Tibial artery (tissue), 4 donors: ENCODE measurements around the gene SDC3.
"Not testable (repeated sequence)": the region's sequence is repeated elsewhere in the genome, so short reads cannot be mapped to it uniquely, and the experiment has no call there.

Experiments
- DNase-seq, 2 donors: peaks; one replicate each; pipeline ENCODE4 v3.0.0-alpha.2; 2019
- H3K27ac ChIP-seq, 2 donors: fragments of 200-600 bp; sonication (generic) in 1 of 2; 1 replicate in 1 of 2; 2 replicates in 1 of 2; pipeline ENCODE4 v1.5.1; 2018 to 2019; ENCODE audit warnings: mild to moderate bottlenecking in 1 of 2
- H3K27me3 ChIP-seq, 2 donors: fragments of 200-600 bp; sonication (generic) in 1 of 2; one replicate each; pipeline versions ENCODE4 v1.5.1 to v1.6.0; 2016 to 2019
- H3K36me3 ChIP-seq, 3 donors: fragments of 200-600 bp; sonication (generic) in 2 of 3; one replicate each; pipeline ENCODE4 v1.5.1; 2016 to 2019; ENCODE audit warnings: mild to moderate bottlenecking in 2 of 3
- H3K4me1 ChIP-seq, 4 donors: fragments of 200-600 bp; sonication (generic) in 2 of 4; 1 replicate in 3 of 4; 2 replicates in 1 of 4; pipeline ENCODE4 v1.5.1; 2016 to 2019
- H3K4me3 ChIP-seq, 2 donors: fragments of 200-600 bp; sonication (generic) in 1 of 2; 1 replicate in 1 of 2; 2 replicates in 1 of 2; pipeline ENCODE4 v1.5.1; 2018 to 2019; ENCODE audit warnings: mild to moderate bottlenecking in 2 of 2
- H3K9me3 ChIP-seq, 3 donors: fragments of 200-600 bp; sonication (generic) in 1 of 3; one replicate each; pipeline ENCODE4 v1.5.1; 2016 to 2019
- intact Hi-C: fragments of 100-400 bp; cut with DNase I; formaldehyde crosslinking; loops from one replicate; pipeline ENCODE4 v1.15.0; 2023; ENCODE audit warnings: low total_unique reads
- TF ChIP-seq, protein P1 (sequence below), 2 experiments: fragments of 200-600 bp in 1 of 2; fragments of 450-650 bp in 1 of 2; IDR thresholded peaks; one replicate each; pipeline ENCODE4 v1.5.1; 2017 to 2019; ENCODE audit warnings: antibody characterized with exemption in 2 of 2, mild to moderate bottlenecking in 1 of 2, moderate library complexity in 1 of 2

The SDC3 gene

GRCh38 chr1:30870656-30871055, 37.9 kb downstream of the SDC3 start:
- Histone ChIP-seq H3K27me3 (no peaks in the 10 kb centered on the region), H3K9me3 (peaks cover 0 to 9% (median 9%) of the 10 kb centered on the region in 3 donors), H3K4me3 (no peak overlapping the region), H3K27ac (no peak overlapping the region), H3K4me1 (no peaks in the 10 kb centered on the region), H3K36me3 (peaks cover 27 to 48% (median 42%) of the 10 kb centered on the region in 3 donors)
- no peak for DNase-seq
- TF ChIP-seq, protein P1, sequence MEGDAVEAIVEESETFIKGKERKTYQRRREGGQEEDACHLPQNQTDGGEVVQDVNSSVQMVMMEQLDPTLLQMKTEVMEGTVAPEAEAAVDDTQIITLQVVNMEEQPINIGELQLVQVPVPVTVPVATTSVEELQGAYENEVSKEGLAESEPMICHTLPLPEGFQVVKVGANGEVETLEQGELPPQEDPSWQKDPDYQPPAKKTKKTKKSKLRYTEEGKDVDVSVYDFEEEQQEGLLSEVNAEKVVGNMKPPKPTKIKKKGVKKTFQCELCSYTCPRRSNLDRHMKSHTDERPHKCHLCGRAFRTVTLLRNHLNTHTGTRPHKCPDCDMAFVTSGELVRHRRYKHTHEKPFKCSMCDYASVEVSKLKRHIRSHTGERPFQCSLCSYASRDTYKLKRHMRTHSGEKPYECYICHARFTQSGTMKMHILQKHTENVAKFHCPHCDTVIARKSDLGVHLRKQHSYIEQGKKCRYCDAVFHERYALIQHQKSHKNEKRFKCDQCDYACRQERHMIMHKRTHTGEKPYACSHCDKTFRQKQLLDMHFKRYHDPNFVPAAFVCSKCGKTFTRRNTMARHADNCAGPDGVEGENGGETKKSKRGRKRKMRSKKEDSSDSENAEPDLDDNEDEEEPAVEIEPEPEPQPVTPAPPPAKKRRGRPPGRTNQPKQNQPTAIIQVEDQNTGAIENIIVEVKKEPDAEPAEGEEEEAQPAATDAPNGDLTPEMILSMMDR (IDR thresholded peaks at IDR 0.05), result no peak
- intact Hi-C loops, result no loop called here

DNA sequence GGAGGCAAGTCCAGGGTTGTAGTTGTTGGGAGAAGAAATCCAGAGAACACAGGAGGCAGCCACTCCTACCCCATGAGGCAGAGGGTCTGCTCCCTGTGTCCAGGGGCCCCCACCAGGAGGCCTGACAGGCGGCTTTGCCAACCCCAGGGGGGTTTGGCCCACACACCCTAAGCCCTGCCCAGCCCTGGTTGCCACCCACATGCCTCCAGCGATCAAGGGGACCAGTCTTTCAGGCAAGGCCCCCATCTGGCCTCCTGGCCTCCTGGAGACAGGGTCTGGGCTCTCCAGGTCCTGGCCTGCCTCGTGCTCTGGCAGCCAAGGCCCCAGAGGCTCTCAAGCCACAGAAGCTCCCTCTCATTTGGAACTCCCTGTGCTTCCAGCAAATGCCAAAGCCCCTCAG, 38.5 kb downstream of the SDC3 start:
- no peak overlapping the region for H3K4me3 ChIP-seq
- TF ChIP-seq, protein P1 (IDR thresholded peaks at IDR 0.05), result no peak
- intact Hi-C loops, result no loop called here
- no peak overlapping the region for H3K27ac ChIP-seq
- no peaks in the 10 kb centered on the region for H3K4me1 ChIP-seq
- H3K9me3 ChIP-seq, result peaks cover 0 to 9% (median 9%) of the 10 kb centered on the region in 3 donors
- no peaks in the 10 kb centered on the region for H3K27me3 ChIP-seq
- peaks cover 27 to 42% (median 36%) of the 10 kb centered on the region in 3 donors for H3K36me3 ChIP-seq
- DNase-seq, result no peak

- H3K36me3 ChIP-seq, result peaks cover 20 to 31% (median 25%) of the 10 kb centered on the region in 3 donors
- no peak for DNase-seq
Observed at GRCh38 chr1:30868833-30869435, 39.6 kb downstream of the SDC3 start.

GRCh38 chr1:30868057-30868456, 40.5 kb downstream of the SDC3 start:
- DNase-seq, H3K9me3 ChIP-seq, intact Hi-C loops, H3K4me3 ChIP-seq, H3K27ac ChIP-seq, H3K27me3 ChIP-seq, H3K4me1 ChIP-seq: not testable (repeated sequence)
- peaks cover 11 to 22% (median 16%) of the 10 kb centered on the region in 3 donors for H3K36me3 ChIP-seq

More at GRCh38 chr1:30868833-30869435, 39.6 kb downstream of the SDC3 start:
- H3K27me3 ChIP-seq, result no peaks in the 10 kb centered on the region
- H3K4me1 ChIP-seq, result no peaks in the 10 kb centered on the region
- intact Hi-C loops, result no loop called here
- no peak overlapping the region for H3K27ac ChIP-seq
- TF ChIP-seq, protein P1 (IDR thresholded peaks at IDR 0.05), result no peak
- H3K9me3 ChIP-seq, result peaks cover 0 to 9% (median 9%) of the 10 kb centered on the region in 3 donors
- no peak overlapping the region for H3K4me3 ChIP-seq

GRCh38 chr1:30867537-30867936, 41.0 kb downstream of the SDC3 start:
- Histone ChIP-seq H3K36me3 (peaks cover 6 to 17% (median 11%) of the 10 kb centered on the region in 3 donors), H3K27me3 (no peaks in the 10 kb centered on the region), H3K4me3 (no peak overlapping the region), H3K9me3 (peaks cover 0 to 1% (median under 1%) of the 10 kb centered on the region in 3 donors), H3K4me1 (no peaks in the 10 kb centered on the region), H3K27ac (no peak overlapping the region)
- DNase-seq, result no peak
- intact Hi-C loops, result no loop called here
- TF ChIP-seq, protein P1 (IDR thresholded peaks at IDR 0.05), result no peak

- intact Hi-C loops, result no loop called here
- peaks cover 0 to 8% (median 2%) of the 10 kb centered on the region in 3 donors for H3K36me3 ChIP-seq
- H3K27me3 ChIP-seq, result no peaks in the 10 kb centered on the region
- no peaks in the 10 kb centered on the region for H3K4me1 ChIP-seq
- no peak overlapping the region for H3K4me3 ChIP-seq
- no peak for DNase-seq
- no peak overlapping the region for H3K27ac ChIP-seq
- TF ChIP-seq, protein P1 (IDR thresholded peaks at IDR 0.05), result no peak
- no peaks in the 10 kb centered on the region for H3K9me3 ChIP-seq
Observed at GRCh38 chr1:30866594-30866993, 42.0 kb downstream of the SDC3 start.
